Omental fat pad (tissue), 4 donors: ENCODE results near the gene MTHFD2L. TPM values are rescaled to one million over a fixed set of nuclear protein-coding genes. Genes with fewer than 3 reads are reported as not detected.
"Not testable (repeated sequence)": the region's sequence is repeated elsewhere in the genome, so short reads cannot be mapped to it uniquely, and the experiment has no call there.

ENCODE experiments used
- ATAC-seq: fragments of 150-250 bp; one replicate; pipeline ENCODE4 v1.9.1; 2016; ENCODE audit warnings: mild to moderate bottlenecking, moderate library complexity; ENCODE audit not compliant: low FRiP score
- DNase-seq: peaks from one replicate; pipeline ENCODE4 v3.0.0-alpha.2; 2019; ENCODE audit warnings: low spot score
- CTCF ChIP-seq, 3 donors: fragments of 450-650 bp; IDR thresholded peaks; one replicate each; pipeline ENCODE4 v1.5.1; 2016 to 2017; ENCODE audit warnings: antibody characterized with exemption in 3 of 3, mild to moderate bottlenecking in 3 of 3, moderate library complexity in 2 of 3
- total RNA-seq, 4 donors: library from RNA; depleted of rRNA; stranded (reverse); fragments of >200 nt; gene quantifications; one replicate each; pipeline ENCODE4 v1.1.0, GENCODE V29; 2016

MTHFD2L gene
- total RNA-seq, 4 donors from 2014 or later: 12.2 to 23.2 (median 18.4) TPM

GRCh38 chr4:74121643-74122579 is 36.0 kb upstream of the MTHFD2L start:
- no peak for ATAC-seq
- TF ChIP-seq CTCF (IDR thresholded peaks at IDR 0.05): no peak
- DNase-seq: no peak

- no peak for TF ChIP-seq CTCF (IDR thresholded peaks at IDR 0.05)
- DNase-seq: no peak
- peak; percentile 62 for ATAC-seq
Measured at GRCh38 chr4:74123065-74123728, 34.7 kb upstream of the MTHFD2L start.

DNA sequence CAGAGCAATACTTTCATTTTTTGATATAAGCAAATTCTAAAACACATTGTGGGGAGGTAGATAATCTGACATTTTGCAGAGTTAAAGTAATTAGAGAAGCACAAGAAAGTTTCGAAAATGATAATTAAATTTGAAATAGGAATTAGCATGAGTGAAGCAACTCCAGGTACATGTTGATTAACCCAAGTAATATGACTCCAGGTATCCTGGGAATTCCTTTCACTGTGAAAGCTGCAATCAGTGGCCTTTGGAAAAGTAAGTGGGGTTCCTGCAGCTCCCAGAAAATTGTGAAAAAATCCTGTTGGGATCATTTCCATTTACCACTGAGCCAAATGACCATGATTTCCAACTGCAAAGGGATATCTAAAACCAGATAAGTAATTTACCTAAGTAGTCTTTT is 32.9 kb upstream of the MTHFD2L start:
- DNase-seq (no peak), ATAC-seq (no peak)
- no peak for TF ChIP-seq CTCF (IDR thresholded peaks at IDR 0.05)

- DNase-seq (no peak), ATAC-seq (no peak)
- no peak for TF ChIP-seq CTCF (IDR thresholded peaks at IDR 0.05)
Measured at GRCh38 chr4:74127745-74128144, 30.2 kb upstream of the MTHFD2L start.

GRCh38 chr4:74130843-74131242 is 27.1 kb upstream of the MTHFD2L start:
- not testable (repeated sequence) for ATAC-seq, DNase-seq

DNA sequence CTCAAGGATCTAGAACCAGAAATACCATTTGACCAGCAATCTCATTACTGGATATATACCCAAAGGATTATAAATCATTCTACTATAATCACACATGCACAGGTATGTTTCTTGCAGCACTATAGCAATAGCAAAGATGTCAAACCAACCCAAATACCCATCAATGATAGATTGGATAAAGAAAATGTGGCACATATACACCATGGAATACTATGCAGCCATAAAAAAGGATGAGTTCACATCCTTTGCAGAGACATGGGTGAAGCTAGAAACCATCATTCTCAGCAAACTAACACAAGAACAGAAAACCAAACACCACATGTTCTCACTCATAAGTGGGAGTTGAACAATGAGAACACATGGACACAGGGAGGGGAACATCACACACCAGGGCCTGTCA is 25.7 kb upstream of the MTHFD2L start:
- ATAC-seq, DNase-seq: not testable (repeated sequence)

DNA sequence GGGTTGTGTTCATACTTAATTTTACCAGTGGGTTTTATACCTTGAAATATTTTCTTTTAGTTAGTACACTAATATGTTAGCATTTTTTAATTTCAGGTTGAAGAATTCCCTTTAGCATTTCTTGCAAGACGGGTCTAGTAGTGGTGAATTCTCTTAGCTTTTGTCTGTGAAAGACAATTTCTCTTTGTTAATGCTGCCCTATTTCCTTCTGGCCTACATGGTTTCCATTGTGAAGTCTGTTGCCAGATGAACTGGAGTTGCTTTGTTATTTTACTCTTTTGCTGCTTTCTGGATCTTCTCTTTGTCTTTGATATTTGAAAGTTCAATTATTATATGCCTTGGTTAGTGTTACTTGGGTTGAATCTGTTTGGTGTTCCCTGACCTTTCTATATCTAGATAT is 25.0 kb upstream of the MTHFD2L start:
- DNase-seq: no peak
- ATAC-seq: no peak
- no peak for TF ChIP-seq CTCF (IDR thresholded peaks at IDR 0.05)
